ENCODE data around the gene SLC6A3. TPM values are rescaled to one million over a fixed set of nuclear protein-coding genes. Genes with fewer than 3 reads are reported as not detected.

Gene SLC6A3
- total RNA-seq, 1 experiment from 2014 or later = 0.05 TPM

DNA sequence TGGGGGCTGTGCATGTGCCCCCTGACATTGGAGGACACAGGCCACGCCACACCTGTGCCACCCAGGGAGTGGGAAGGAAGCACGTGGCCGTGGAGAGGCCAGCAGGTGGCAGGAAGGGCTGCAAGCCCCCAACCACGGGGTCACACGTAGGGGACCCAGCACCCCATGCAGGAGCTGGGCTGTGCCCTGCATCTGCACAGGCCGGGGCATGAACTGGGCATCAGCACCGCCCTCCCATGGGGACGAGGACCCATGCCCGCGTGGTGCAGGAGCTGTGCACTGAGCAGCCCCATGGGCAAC is 86.6 kb downstream of the SLC6A3 start:
- H3K36me3 ChIP-seq (ENCODE audit: control insufficient read depth, insufficient read depth, low read length) = no peaks in the 10 kb centered on the region
- in situ Hi-C loops (cut with HindIII; ENCODE audit: low pct_unique_long_range_greater_than_20kb, low sequenced_read_pairs) = no loop called here
- ChIA-PET POLR2A (no interaction called here), CTCF (no interaction called here)
- no peak overlapping the region for H3K27ac ChIP-seq (ENCODE audit: low read length)
- intact Hi-C loops (cut with micrococcal nuclease; ENCODE audit: unreplicated experiment) = no loop called here
- DNase-seq (ENCODE audit: low read depth, low spot score) (no peak), ATAC-seq (no peak)
- peaks cover 9% of the 10 kb centered on the region; the same call in 1 of the 2 replicates for H3K27me3 ChIP-seq (ENCODE audit: control insufficient read depth, insufficient read depth, low read length)
- no TSS peak for BruUV-seq (replicated peaks)
- no peaks in the 10 kb centered on the region for H3K4me1 ChIP-seq (ENCODE audit: control insufficient read depth, insufficient read depth, low read length)
- no peak for TF ChIP-seq POLR2AphosphoS5 (IDR thresholded peaks at IDR 0.05; ENCODE audit: low read depth, low read length)
- H3K9me3 ChIP-seq (ENCODE audit: control insufficient read depth, insufficient read depth, low read depth, low read length) = no peaks in the 10 kb centered on the region
- no peak overlapping the region for H3K4me3 ChIP-seq (ENCODE audit: low read depth in 2 of 2, low read length in 2 of 2)

GRCh38 chr5:1357946-1358725 is 87.1 kb downstream of the SLC6A3 start:
- Histone ChIP-seq H3K4me1 (ENCODE audit: control insufficient read depth, insufficient read depth, low read length) (no peaks in the 10 kb centered on the region), H3K4me3 (ENCODE audit: low read depth in 2 of 2, low read length in 2 of 2) (no peak overlapping the region), H3K27ac (ENCODE audit: low read length) (no peak overlapping the region), H3K36me3 (ENCODE audit: control insufficient read depth, insufficient read depth, low read length) (no peaks in the 10 kb centered on the region), H3K27me3 (ENCODE audit: control insufficient read depth, insufficient read depth, low read length) (peaks cover 9% of the 10 kb centered on the region; the same call in 1 of the 2 replicates), H3K9me3 (ENCODE audit: control insufficient read depth, insufficient read depth, low read depth, low read length) (no peaks in the 10 kb centered on the region)
- no peak for ATAC-seq
- TF ChIP-seq TCF7L2 (IDR thresholded peaks at IDR 0.05; ENCODE audit: low read depth, low read length) (no peak), CTCF (IDR thresholded peaks at IDR 0.05) (no peak), SIN3A (IDR thresholded peaks at IDR 0.05; ENCODE audit: borderline replicate concordance, insufficient read depth, low read depth, low read length) (no peak), REST (IDR thresholded peaks at IDR 0.05; ENCODE audit: insufficient read depth in 1 of 2, low read depth in 2 of 2, low read length in 1 of 2) (no peak), POLR2AphosphoS5 (IDR thresholded peaks at IDR 0.05; ENCODE audit: low read depth, low read length) (no peak)
- in situ Hi-C loops (cut with HindIII; ENCODE audit: low pct_unique_long_range_greater_than_20kb, low sequenced_read_pairs) = no loop called here
- POLR2A ChIA-PET = no interaction called here
- no peak for DNase-seq (ENCODE audit: low read depth, low spot score)
- CTCF ChIA-PET = no interaction called here
- intact Hi-C loops (cut with micrococcal nuclease; ENCODE audit: unreplicated experiment) = no loop called here
- no TSS peak for BruUV-seq (replicated peaks)

Data from Panc1 (cell line).